Measurements from ENCODE around the gene ITPR1.

ITPR1 gene

DNA sequence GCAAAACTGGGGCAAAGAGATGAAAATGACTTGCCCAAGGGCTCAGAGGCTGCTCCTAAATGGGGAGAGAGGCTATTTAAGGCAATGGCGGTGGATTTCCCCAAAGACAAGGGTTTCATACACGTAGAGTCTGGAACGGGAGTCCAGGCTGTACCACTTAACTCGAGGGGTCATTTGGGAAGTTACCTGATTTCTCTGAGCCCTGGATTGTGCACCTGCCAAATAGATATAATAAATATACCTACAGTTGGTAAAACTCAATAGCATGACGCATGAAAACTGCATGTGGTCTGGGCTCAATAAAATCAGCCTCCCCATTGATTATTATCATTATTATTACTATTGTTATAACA lies 1.3 kb upstream of the ITPR1 start:
- DNase-seq (ENCODE audit: low read depth) = no peak

GRCh38 chr3:4492208-4493013 lies 737 bp upstream of the ITPR1 start:
- peak; percentile 69 for DNase-seq (ENCODE audit: low read depth)

- peak; percentile 23 for DNase-seq (ENCODE audit: low read depth)
Observed at GRCh38 chr3:4493941-4494894, 1.1 kb downstream of the ITPR1 start.

DNA sequence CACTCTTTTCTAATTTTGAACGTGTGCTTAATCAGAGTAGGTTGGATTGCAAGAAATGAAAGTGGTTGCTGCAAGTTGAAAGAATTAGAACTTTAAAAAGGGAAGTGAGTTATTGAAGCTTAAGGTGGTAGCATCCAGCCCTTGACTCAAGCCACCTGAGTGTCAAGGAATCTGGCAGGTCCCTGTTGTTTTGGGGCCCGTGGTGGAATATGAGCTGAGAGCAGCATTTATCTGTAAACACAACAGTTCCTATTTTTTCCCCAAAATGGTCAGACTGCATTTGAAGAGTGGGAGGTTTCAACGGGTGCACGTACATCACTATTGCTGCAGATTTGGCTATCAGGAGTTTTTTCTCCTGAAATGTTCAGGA lies 1.7 kb downstream of the ITPR1 start:
- DNase-seq (ENCODE audit: low read depth) = no peak

DNA sequence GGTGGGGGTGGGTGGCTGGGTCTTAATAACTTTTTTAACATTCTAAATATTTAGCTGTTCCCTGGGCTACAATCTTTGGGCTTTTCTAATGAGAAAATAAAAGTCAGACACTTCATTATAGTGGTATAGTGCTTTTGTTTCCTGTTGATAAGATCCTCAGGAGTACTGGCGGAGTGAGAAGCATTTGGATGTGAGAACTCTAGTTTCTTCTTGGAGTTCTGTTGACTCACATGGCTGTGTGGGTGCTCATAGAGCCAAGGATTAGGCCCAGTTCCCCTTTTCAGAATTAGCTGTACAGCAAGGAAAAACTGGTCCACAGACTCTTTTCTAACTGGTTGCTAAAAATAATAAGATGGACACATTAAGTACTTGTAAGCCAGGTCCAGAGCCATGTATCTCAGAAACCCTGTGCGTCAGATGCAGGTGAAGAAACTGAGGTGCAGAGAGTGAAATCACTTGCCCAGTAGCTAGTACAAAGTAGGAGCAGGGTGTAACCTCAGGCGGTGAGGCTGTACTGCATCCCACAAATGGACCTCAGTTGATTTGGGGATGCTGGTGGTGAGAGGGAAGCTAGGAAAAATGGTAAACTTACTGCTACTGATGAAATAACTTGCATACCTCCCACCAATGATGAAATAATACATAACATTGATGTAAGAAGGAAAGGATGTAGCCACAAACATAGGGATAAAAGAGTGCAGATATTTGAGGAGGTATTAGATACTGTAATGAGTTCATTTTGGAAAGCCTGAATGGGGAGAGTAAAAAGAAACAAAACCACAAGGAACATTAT lies 2.3 kb downstream of the ITPR1 start:
- no peak for DNase-seq (ENCODE audit: low read depth)

GRCh38 chr3:4496087-4496452 lies 2.9 kb downstream of the ITPR1 start:
- DNase-seq (ENCODE audit: low read depth) = no peak

GRCh38 chr3:4497005-4497692 lies 4.0 kb downstream of the ITPR1 start:
- DNase-seq (ENCODE audit: low read depth) = no peak

- DNase-seq (ENCODE audit: low read depth) = no peak
Observed at GRCh38 chr3:4497843-4498324, 4.7 kb downstream of the ITPR1 start.

DNA sequence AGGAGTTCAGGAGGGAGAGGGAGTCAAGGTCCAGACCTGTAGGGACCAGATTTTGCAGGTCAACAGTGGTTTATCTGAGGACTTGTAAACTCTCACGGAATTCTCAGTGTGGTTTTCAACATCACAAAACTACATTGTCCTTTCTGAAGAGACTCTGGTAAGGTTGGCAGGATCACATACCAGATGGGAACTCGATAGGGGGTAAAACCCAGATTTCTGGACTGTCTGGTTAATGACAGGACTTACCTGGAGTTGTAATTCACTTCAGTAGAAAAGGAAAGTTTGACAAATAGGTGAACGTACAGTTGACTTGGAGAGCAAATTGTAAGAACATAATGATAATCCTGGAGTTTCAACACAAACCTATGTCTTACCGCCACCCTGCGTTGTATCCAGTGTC lies 5.3 kb downstream of the ITPR1 start:
- DNase-seq (ENCODE audit: low read depth) = no peak

GRCh38 chr3:4501437-4501836 lies 8.3 kb downstream of the ITPR1 start:
- DNase-seq (ENCODE audit: low read depth) = no peak

DNA sequence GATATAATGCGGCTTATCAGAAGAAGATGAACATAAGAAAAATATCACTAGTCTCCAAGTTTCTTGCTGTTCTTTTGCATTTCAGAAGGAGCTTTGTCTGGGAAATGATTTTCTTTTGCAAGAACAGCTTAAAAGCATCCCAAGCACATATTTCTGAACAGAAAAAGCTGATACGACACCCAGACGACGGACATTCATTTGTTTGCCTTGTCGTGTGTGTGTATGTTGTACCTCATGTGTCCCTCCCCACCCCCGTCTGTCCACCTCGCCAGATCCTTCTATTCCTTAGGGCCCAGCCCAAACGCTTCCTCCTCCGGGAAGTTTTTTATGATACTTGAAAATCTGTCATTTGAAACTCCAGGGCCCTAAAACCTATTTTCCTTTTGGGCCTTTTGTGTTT lies 8.8 kb downstream of the ITPR1 start:
- no peak for DNase-seq (ENCODE audit: low read depth)

DNA sequence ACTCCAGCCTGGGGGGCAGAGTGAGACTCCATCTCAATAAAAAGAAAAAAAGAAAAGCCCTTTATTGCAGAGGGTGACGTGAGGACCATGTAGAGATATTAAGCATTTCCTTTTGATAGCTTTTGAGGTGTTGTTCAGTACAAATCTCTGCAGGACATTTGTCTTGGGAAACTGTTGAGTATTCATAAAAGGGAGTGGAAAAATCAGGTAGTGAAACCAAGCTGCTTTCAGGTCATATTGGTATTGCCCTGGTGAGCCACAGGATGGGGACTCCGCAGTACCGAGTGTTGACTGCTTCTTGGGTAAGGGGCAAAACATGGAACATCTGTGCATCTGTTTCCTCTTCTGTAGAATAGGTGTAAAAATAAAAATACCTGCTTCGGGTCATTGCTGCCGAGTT lies 9.9 kb downstream of the ITPR1 start:
- DNase-seq (ENCODE audit: low read depth) = no peak

- DNase-seq (ENCODE audit: low read depth) = no peak
Observed at GRCh38 chr3:4504340-4505261, 11.5 kb downstream of the ITPR1 start.

DNA sequence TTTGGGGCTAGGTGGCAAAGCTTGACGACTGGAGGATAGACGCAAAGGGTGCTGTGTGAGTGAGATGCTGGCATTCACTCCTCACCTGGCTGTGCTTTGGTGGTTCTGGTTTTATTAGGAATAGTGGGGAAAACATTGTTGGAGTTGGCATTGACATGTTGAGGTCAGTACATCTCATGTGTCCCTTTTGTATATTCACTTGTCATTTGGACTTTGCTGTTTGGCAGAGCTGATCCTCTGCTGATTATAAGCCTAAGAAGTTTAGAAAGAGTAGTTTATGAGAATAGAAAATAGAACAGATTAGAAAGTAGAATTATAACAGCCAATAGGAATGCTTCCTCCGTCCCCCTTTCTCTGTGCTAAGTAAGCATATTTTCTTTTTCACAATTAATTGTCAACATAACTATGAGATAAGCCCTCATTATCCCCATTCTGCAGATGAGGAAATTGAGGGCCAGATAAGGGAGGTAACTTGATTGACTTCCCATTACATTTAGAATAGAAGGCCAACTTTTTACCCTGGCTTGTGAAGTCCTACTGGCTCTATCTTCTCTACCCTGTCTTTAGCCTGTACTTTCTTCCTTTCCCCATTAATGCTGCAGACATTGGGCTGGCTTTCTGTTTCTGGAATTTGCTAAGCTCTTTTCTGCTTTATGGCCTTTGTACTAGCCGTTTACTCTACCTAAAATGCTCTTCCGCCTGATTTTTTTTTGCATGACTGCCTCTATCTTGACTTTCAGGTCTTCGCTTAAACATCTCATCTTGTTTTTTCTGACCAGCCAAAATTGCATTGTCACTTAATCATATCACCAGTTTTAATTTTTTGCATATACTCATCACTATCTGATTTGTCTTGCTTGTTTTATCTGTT lies 12.8 kb downstream of the ITPR1 start:
- no peak for DNase-seq (ENCODE audit: low read depth)

- no peak for DNase-seq (ENCODE audit: low read depth)
Observed at GRCh38 chr3:4506559-4507023, 13.4 kb downstream of the ITPR1 start.

DNA sequence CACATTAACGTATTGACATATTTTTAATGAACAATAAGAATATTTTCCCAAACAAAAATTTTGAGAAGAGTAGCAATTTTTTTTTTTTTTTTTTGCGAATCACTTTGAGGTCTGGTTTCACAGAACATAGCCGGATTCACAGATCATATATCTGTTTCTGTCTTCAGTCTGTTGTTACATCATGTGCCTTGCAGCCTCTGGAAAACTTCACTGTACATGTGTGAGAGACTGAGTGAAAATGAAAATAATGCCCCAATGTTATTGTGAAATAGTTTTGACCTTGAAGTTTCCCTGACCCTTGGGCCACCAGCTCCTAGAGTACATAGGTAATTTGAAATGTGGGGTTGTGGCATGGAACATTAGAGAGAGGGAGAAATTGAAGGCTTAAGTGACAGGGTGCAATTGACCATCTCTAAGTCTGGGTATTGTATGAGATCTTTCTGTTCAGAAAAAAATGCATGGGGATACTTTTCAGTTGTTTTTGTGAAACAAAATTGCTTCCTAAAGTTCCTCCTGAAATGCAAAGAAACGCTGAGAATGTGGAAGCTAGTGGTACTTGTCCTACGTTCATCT lies 14.0 kb downstream of the ITPR1 start:
- DNase-seq (ENCODE audit: low read depth) = no peak

DNA sequence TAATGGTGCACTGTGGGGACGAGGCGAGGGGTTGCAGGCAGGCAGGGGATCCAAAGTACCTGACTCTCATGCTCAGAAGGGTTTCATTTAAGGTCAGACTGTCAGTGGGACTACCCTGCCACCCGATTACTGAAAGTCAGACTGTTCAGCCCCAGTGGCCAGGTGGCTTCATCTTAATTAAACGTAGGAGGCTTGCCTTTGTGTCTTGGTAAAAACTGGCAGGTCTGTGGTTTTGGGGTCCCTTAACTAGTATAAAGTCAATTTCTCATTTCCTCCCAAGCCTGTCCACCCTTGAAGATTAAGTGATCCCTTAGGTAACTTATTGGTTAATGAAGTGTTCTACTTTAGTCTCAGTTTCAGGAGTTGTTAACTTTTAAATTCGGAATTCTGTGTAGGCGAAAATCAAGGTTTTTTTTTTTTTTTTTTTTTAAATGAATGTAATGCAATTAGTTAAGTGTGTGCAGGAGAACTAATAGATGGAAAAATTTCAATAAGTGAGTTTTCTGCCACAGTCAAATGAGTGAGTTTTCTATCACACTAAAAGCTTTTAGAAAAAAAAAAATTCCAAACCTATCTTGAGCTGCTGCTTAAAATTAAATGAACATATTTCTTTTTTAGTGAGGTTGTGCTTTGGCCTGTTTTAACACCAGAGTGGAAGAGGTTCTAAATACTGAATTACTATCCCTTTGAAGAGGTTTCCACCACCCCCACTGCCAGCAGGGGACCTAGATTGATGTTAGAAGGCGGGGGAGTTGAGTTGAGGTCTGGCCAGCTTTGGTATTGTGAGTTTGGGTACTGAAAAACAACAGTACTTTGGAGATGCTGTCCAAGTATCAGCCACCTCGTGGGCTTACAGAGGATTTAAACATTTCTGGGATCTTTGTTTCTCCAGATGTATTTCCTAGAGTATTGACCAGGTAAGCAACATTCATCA lies 15.2 kb downstream of the ITPR1 start:
- DNase-seq (ENCODE audit: low read depth) = no peak

DNA sequence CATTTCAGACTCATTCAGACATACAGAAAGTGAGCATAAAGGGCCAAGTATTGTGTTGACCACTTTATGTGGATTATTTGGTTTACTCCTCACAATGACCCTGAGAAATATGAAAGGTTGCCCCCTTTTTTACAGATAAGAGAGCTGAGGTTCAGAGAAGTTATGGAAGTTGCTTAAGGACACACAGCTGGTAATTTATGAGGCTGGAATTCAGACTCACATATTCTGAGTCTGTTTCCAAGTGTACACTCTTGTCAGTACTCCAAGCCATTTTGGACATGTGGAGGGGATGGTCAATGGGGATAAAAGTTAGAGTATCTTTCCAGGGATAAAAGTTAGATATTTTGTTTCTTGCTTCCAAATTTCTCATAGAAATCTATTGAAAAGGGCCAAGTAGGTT lies 15.9 kb downstream of the ITPR1 start:
- no peak for DNase-seq (ENCODE audit: low read depth)
